IMR-90 (cell line): ENCODE data around the gene B3GLCT. TPM values are rescaled to one million over a fixed set of nuclear protein-coding genes. Genes with fewer than 3 reads are reported as not detected.

Experiments
- ATAC-seq: fragments of 200-7000 bp; cut with Tn5 transposase; 2 replicates; pipeline ENCODE4 v1.9.1; 2020; ENCODE audit warnings: low read depth, mild to moderate bottlenecking, moderate library complexity
- BruUV-seq: library from RNA; stranded (reverse); fragments of 400-500 nt; replicated peaks from 2 replicates; lab custom pipeline; 2021; lab: Mats Ljungman, UMichigan
- CTCF ChIA-PET: fragments of 300-600 bp; formaldehyde crosslinking; extraction: SDS; loops from one replicate; lab custom pipeline; 2021; ENCODE audit warnings: antibody characterized with exemption; lab: Yijun Ruan, JAX
- POLR2A ChIA-PET: fragments of 300-600 bp; sonication (Branson Sonifier 250); formaldehyde crosslinking; loops from one replicate; lab custom pipeline; 2022; ENCODE audit warnings: antibody characterized with exemption; ENCODE audit not compliant: unreplicated experiment; lab: Charles Lee
- DNase-seq: peaks from one replicate; pipeline ENCODE4 v3.0.0; 2013
- H2AFZ ChIP-seq: replicated peaks from 2 replicates; pipeline ENCODE3; 2013; ENCODE audit warnings: low read length, mild to moderate bottlenecking; ENCODE audit not compliant: poor library complexity
- H2AK5ac ChIP-seq: 2 replicates; pipeline ENCODE4 v1.6.1; 2013; ENCODE audit warnings: low read depth, low read length, inconsistent platforms
- H2AK9ac ChIP-seq: replicated peaks from 2 replicates; pipeline ENCODE3; 2013; ENCODE audit warnings: mild to moderate bottlenecking, low read depth, low read length, moderate library complexity; ENCODE audit not compliant: poor library complexity
- H2BK120ac ChIP-seq: 2 replicates; pipeline ENCODE4 v1.6.1; 2013; ENCODE audit warnings: low read depth, low read length, inconsistent platforms
- H2BK15ac ChIP-seq: 3 replicates; pipeline ENCODE4 v1.6.1; 2013; ENCODE audit warnings: low read depth, low read length, inconsistent platforms
- H2BK20ac ChIP-seq: 2 replicates; pipeline ENCODE4 v1.6.1; 2013; ENCODE audit warnings: low read depth, mild to moderate bottlenecking, inconsistent platforms, low read length, moderate library complexity
- H2BK5ac ChIP-seq: 2 replicates; pipeline ENCODE4 v1.6.1; 2013; ENCODE audit warnings: mild to moderate bottlenecking, low read depth, low read length, inconsistent platforms; ENCODE audit not compliant: poor library complexity, severe bottlenecking
- H3K14ac ChIP-seq: replicated peaks from 2 replicates; pipeline ENCODE4 v1.6.1; 2013; ENCODE audit warnings: low read depth, low read length, inconsistent platforms
- H3K18ac ChIP-seq: 2 replicates; pipeline ENCODE4 v1.6.1; 2013; ENCODE audit warnings: low read depth, low read length, control low read depth
- H3K23ac ChIP-seq: 2 replicates; pipeline ENCODE4 v1.6.1; 2013; ENCODE audit warnings: low read depth, low read length, inconsistent platforms
- H3K27ac ChIP-seq: 2 replicates; pipeline ENCODE4 v1.5.1; 2013; ENCODE audit warnings: mild to moderate bottlenecking, control low read depth, low read length; ENCODE audit not compliant: insufficient read depth
- H3K27me3 ChIP-seq: 2 replicates; pipeline ENCODE4 v1.6.1; 2013; ENCODE audit warnings: low read length; ENCODE audit not compliant: control insufficient read depth, insufficient read depth
- H3K36me3 ChIP-seq: 2 replicates; pipeline ENCODE4 v1.6.1; 2013; ENCODE audit warnings: low read length, mixed read lengths; ENCODE audit not compliant: control insufficient read depth, insufficient read depth
- H3K4ac ChIP-seq: 2 replicates; pipeline ENCODE4 v1.6.1; 2013; ENCODE audit warnings: low read depth, low read length, inconsistent platforms
- H3K4me1 ChIP-seq: 2 replicates; pipeline ENCODE4 v1.6.1; 2013; ENCODE audit warnings: low read length, mixed read lengths; ENCODE audit not compliant: control insufficient read depth, insufficient read depth
- H3K4me2 ChIP-seq: 2 replicates; pipeline ENCODE4 v1.6.1; 2013; ENCODE audit warnings: low read depth, mild to moderate bottlenecking, control low read depth, low read length, moderate library complexity
- H3K4me3 ChIP-seq: 2 replicates; pipeline ENCODE4 v1.5.1; 2013; ENCODE audit warnings: low read depth, mild to moderate bottlenecking, control low read depth, low read length, moderate library complexity; ENCODE audit not compliant: insufficient read depth
- H3K56ac ChIP-seq: 2 replicates; pipeline ENCODE4 v1.6.1; 2013; ENCODE audit warnings: low read length, inconsistent platforms; ENCODE audit not compliant: insufficient read depth; ENCODE audit errors: extremely low read depth
- H3K79me1 ChIP-seq, 2 experiments: 2 replicates each; pipeline ENCODE4 v1.6.1; 2013; ENCODE audit warnings: low read length in 2 of 2, inconsistent platforms in 1 of 2, low read depth in 1 of 2
- H3K9ac ChIP-seq: 2 replicates; pipeline ENCODE4 v1.6.1; 2013; ENCODE audit warnings: low read depth, low read length, control low read depth
- H3K9me1 ChIP-seq: 2 replicates; pipeline ENCODE4 v1.6.1; 2013; ENCODE audit warnings: low read length, inconsistent platforms; ENCODE audit not compliant: insufficient read depth
- H3K9me3 ChIP-seq: 2 replicates; pipeline ENCODE4 v1.6.1; 2013; ENCODE audit warnings: low read length; ENCODE audit not compliant: control insufficient read depth, insufficient read depth
- H4K20me1 ChIP-seq: 2 replicates; pipeline ENCODE4 v1.6.1; 2013; ENCODE audit warnings: low read length, inconsistent platforms; ENCODE audit not compliant: insufficient read depth
- H4K5ac ChIP-seq: 2 replicates; pipeline ENCODE4 v1.6.1; 2013; ENCODE audit warnings: mild to moderate bottlenecking, low read depth, low read length, control low read depth
- H4K8ac ChIP-seq, 2 experiments: 2 replicates each; pipeline ENCODE4 v1.6.1; 2013; ENCODE audit warnings: low read depth in 2 of 2, low read length in 2 of 2, control low read depth in 1 of 2, inconsistent platforms in 1 of 2
- H4K91ac ChIP-seq: 2 replicates; pipeline ENCODE4 v1.6.1; 2013; ENCODE audit warnings: low read depth, low read length, inconsistent platforms; ENCODE audit not compliant: insufficient read depth
- CEBPB ChIP-seq: IDR thresholded peaks from 2 replicates; pipeline ENCODE4 v1.6.1; 2012; ENCODE audit warnings: low read depth, low read length, improper control_type of control experiment
- CTCF ChIP-seq: conservative IDR thresholded peaks from 2 replicates; pipeline ENCODE4 v1.5.1; 2012; ENCODE audit warnings: mild to moderate bottlenecking, low read depth, low read length, improper control_type of control experiment
- WGBS, 2 experiments: methylation state at CpG; one replicate each; pipeline versions ENCODE4 v1.1.5 to v1.1.7; 2013; ENCODE audit warnings: missing lambda C conversion rate in 2 of 2; ENCODE audit not compliant: insufficient read length in 1 of 2; ENCODE audit errors: extremely low coverage in 2 of 2; 5-methylcytosine and 5-hydroxymethylcytosine counted together
- dilution Hi-C: fragments of 300-500 bp; cut with HindIII; formaldehyde crosslinking; loops from one replicate; pipeline ENCODE4 v1.14.3; 2018; ENCODE audit warnings: low sequenced_read_pairs; ENCODE audit not compliant: unreplicated experiment
- in situ Hi-C: fragments of 300-500 bp; cut with MboI; formaldehyde crosslinking; loops from 3 replicates; pipeline ENCODE4 v1.14.3; 2019; ENCODE audit warnings: low sequenced_read_pairs, inconsistent platforms, mixed read lengths
- intact Hi-C: fragments of 100-400 bp; cut with micrococcal nuclease; formaldehyde crosslinking; loops from 2 replicates; pipeline ENCODE4 v1.10.0; 2022
- polyA plus RNA-seq, 3 experiments: library from polyadenylated mRNA; depleted of rRNA; stranded (reverse); fragments of >200 nt; gene quantifications; 2 replicates each; pipeline ENCODE4 v1.2.3, GENCODE V29; 2012; ENCODE audit warnings: low replicate concordance in 1 of 3
- total RNA-seq: library from RNA; depleted of rRNA; stranded (reverse); fragments of >200 nt; gene quantifications from 2 replicates; pipeline ENCODE4 v1.2.3, GENCODE V29; 2012

B3GLCT gene
- total and polyA plus RNA-seq, 2 of the 4 experiments (the other 2 are of a cell fraction): 2.0 to 4.5 TPM

DNA sequence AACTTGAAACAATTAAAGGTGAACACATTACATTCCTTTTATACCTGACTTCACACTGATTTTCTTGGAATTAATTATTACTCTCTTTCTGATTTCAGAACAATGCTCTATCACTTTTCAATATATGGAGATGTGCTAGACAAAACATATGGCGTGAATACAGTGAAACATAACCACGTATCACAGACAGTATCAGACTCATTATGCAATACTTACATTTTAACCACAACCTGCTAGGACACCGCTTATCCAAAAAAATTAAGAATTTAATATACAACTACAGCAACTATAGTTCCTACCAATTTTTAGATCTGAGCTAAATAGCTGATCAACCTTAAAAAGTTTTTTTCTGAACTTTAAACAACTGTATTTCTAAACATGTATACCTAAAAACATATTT is 47.9 kb upstream of the B3GLCT start:
- no CpG with 5 or more reads among the region's 3 CpGs for WGBS, 2 experiments
- Histone ChIP-seq H2BK5ac (no peak overlapping the region), H3K36me3 (peaks cover 28% of the 10 kb centered on the region), H3K27me3 (no peaks in the 10 kb centered on the region), H3K14ac (no peak overlapping the region), H3K4me2 (no peak overlapping the region), H2BK120ac (no peak overlapping the region), H3K27ac (no peak overlapping the region), H2AFZ (no peak overlapping the region), H3K56ac (no peak overlapping the region), H2BK20ac (no peak overlapping the region), H3K4me3 (no peak overlapping the region), H3K9me1 (no peaks in the 10 kb centered on the region), H4K5ac (no peak overlapping the region), H4K20me1 (no peaks in the 10 kb centered on the region), H3K23ac (no peak overlapping the region), H2AK9ac (no peak overlapping the region), H4K91ac (no peak overlapping the region), H2BK15ac (no peak overlapping the region), H4K8ac (no peak overlapping the region), H2AK5ac (no peak overlapping the region), H3K4ac (no peak overlapping the region), H3K79me1 (peaks cover 15 to 44% of the 10 kb centered on the region in 2 experiments), H3K4me1 (no peaks in the 10 kb centered on the region; the same call in 1 of the 2 replicates), H3K9ac (no peak overlapping the region), H3K18ac (no peak overlapping the region), H3K9me3 (no peaks in the 10 kb centered on the region)
- CTCF ChIA-PET: interaction anchor here (0.6 to 1.2 kb wide), 2 partner anchors 11 to 16 kb away, joined by 4 read pairs; no protein-coding TSS in a partner anchor
- POLR2A ChIA-PET: no interaction called here
- ATAC-seq (no peak), DNase-seq (no peak)
- dilution Hi-C loops (no loop called here), intact Hi-C loops (no loop called here), in situ Hi-C loops (no loop called here)
- TF ChIP-seq CEBPB (peak; percentile 92), CTCF (no peak)
- no TSS peak for BruUV-seq
